GM15510 (cell line): Measurements from ENCODE around the gene KIFC1.

Experiments used
- POLR2A ChIP-seq: IDR thresholded peaks from 3 replicates; pipeline ENCODE4 v1.6.1; 2011; ENCODE audit warnings: borderline replicate concordance; ENCODE audit not compliant: insufficient read length; ENCODE audit errors: extremely low read depth

Gene KIFC1

DNA sequence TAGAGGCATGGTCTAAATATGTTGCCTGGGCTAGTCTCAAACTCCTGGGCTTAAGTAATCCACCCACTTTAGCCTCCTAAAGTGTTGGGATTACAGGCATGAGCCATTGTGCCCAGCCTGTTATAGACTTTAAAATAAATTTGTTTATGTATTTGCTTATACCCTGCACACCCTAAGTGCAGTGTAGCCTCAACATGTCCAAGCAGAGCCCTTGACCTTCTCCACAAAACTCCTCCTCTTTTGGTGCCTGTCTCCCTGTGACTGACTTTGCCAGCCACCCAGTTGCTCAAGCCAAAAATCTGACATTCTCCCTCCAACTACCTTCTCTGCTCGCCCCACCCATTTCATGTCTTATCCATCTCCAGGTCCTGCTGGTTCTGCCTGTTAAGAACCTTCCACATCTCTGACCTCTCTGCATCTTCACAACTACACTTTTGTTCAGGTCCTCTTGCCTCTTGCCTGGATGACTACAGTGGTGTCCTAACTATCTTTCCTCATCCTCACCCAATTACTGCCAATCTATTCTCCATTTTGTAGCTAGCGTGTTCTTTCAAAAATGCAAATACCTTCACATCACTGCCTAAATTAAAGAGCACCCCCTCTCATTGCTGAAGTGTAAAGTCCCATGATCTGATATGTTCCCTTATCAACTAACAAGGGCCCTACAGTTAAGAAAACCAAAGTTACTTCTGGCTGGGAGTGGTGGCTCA lies 11.2 kb upstream of the KIFC1 start:
- TF ChIP-seq POLR2A = no peak

DNA sequence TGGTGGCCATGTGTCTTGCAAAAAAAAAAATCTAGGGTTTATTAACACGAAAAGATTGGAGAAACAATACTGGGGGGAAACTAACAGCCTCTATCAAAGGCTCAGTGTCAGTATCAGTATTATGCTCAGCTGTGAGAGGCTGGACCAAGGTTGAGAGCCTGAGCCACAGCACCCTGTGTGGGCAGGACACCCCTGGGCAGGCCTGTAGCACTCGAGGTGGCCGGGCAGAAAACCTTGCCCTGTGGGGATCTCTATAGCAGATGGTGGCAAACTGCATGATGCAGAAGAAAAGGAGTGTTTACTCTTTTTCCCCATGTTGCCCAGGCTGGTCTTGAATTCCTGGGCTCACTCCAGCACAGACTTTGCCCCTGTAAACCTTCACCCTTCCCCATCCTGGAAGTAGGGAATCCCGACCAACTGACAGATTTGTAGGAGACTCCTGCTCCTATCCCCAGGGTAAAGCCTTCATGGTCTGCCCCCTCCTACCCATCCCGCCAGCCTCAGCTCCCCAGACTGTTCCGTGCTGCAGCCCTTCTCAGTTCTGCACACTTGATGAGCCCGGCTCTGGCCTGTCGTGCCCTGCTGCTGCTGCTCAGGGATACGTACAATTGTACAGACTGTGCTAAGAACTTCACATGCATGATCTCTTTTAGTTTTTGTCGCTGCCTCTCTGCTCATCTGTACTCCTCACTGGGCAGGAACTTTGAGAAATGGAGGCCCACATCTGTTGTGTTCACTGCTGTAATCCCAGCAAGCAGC lies 8.0 kb upstream of the KIFC1 start:
- no peak for TF ChIP-seq POLR2A

DNA sequence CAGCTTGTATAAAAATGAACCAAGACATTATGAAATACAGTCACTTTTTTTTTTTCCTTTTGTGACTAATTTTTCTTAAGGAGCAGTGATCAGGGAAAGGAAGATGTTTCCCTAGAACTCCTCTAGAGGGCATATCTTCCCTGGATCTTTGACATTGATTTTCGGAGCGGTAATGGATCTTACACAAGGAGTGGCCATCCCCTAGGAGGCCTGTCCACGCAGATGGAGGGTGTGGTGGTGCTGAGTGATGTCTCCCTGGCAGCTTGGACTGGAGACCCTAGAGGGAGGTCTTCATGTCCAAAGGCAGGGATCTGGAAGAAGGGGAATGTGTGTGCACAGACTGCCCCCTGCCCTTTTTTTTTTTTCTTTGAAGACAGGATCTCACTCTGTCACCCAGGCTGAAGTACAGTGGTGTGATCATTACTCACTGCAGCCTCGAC lies 7.0 kb upstream of the KIFC1 start:
- TF ChIP-seq POLR2A = no peak

DNA sequence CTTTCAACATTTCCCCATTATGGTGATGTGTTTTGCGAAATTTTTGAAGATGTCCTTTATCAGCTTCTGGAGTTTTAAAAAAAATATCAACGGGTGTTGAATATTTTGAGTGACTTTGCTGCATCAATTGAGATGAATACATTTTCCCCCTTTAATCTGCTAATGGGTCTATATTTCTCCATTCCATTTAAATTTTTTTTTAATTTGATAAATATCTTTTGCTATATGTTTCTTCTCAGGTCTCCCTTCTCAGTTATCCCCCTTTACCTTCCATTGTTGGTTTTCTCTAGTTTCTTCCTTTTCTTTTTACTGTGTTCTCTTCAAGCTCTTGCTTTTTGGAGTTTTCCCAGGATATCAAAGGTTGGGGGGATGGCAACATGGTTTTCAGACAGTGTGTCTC lies 1.4 kb upstream of the KIFC1 start:
- no peak for TF ChIP-seq POLR2A

DNA sequence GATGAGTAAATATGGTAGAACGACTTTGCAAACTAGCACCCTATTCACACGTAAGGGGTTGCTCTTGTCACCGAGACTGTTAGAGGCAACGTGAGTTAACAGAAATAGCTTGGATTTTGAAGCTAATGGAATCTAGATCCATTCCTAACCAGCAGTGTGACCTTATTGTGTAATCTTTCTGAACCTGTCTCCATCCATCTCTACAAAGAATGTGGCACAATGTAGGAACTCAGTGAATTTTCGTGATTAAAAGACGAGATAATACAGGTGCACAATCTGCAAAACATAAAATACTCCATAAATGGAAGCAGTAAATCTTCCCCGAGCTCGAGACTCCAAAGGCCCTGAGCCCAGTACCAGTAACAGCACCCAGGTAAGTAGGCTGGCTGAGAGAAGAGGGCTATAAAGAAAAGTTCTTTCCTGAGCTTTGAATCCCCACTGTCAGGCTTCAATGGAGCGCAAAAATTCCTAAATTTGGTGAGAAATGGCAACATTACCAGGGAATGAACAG lies 801 bp upstream of the KIFC1 start:
- no peak for TF ChIP-seq POLR2A

DNA sequence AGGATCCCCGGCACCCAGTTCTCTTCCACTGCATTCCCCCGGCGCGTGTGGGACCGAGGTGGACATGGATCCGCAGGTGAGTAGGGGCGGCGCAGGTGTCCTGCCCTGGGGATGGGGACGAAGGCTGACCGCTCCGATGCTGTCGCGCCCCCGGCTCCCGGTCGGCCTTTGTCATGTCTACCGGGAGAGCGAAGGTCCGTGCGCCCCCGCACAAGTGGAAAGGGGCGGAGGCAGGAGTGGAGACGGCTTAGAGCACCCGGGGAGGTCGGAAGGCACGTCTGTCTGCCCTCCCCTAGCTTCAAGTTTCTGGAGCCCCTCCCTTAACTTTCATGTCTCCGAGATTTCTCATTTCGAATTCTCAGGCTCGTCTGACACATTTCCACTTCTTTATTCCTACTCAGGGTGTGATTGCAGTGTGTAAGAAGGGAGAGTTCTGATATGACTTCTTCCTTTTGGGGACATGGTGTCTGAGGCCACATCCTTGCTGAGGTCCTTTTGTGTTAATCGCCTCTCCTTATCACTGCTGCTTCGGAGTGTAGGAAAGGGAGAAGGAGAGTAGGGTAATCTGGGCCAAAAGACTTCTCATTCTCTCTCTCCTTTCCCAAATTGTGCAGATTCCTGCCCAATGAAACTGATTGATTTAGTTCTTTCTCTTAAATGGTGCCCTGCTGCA lies 435 bp downstream of the KIFC1 start:
- TF ChIP-seq POLR2A = no peak

DNA sequence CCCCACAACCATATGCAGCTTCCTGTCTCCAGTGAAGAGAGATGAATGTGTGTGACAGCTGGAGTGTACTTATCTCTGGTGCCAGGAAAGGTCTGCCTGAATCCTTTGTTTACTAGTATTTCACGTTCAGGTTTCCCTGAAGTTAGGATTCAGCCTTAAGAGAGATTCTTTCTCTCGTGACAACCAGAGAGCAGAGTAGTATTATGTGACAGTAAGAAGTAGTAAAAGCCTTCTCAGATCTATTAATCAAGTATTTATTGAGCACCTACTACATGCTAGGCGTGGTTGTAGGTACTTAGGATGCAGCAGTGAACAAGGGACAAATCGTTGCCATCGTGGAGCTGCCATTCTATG lies 949 bp downstream of the KIFC1 start:
- TF ChIP-seq POLR2A = no peak

DNA sequence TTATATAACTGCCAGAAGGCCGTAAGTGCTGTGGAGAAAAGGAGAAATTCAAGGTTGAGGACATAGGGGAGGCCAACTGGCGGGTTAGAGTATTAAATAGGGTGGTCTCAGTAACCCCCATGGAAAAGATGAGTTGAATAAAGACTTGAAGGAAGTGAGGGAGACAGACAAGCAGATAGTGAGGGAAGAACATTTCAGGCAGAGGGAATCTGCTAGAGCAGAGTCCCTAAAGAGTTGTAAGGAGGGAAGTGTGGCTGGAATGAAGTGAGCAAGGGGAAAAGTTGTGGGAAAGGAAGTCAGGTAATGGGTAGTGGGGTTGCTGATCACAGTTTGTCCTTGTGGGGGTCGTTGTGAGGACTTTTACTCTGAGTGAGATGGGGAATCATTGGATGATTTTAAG lies 1.4 kb downstream of the KIFC1 start:
- TF ChIP-seq POLR2A = no peak

DNA sequence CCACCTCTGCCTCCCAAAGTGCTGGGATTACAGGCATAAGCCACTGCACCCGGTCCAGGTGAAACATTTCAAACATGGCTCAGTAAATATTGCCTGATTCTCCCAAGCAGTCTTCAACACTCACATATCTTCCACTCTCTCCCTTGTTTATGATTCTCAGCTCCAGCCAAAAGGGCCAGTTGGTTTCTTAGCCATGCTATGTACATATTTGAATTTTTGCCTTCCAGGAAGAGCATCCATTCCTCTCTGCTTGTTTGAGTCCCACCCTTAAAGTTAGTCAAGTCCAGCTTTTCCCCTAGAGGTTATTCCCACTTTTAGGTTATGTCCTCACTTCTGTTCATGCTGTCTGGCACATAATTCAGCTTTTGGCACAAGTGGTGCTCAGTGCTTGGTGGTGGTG lies 5.9 kb downstream of the KIFC1 start:
- no peak for TF ChIP-seq POLR2A

DNA sequence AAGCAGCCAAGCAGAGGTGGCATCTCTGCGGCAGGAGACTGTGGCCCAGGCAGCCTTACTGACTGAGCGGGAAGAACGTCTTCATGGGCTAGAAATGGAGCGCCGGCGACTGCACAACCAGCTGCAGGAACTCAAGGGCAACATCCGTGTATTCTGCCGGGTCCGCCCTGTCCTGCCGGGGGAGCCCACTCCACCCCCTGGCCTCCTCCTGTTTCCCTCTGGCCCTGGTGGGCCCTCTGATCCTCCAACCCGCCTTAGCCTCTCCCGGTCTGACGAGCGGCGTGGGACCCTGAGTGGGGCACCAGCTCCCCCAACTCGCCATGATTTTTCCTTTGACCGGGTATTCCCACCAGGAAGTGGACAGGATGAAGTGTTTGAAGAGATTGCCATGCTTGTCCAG lies 13.3 kb downstream of the KIFC1 start:
- TF ChIP-seq POLR2A = no peak

DNA sequence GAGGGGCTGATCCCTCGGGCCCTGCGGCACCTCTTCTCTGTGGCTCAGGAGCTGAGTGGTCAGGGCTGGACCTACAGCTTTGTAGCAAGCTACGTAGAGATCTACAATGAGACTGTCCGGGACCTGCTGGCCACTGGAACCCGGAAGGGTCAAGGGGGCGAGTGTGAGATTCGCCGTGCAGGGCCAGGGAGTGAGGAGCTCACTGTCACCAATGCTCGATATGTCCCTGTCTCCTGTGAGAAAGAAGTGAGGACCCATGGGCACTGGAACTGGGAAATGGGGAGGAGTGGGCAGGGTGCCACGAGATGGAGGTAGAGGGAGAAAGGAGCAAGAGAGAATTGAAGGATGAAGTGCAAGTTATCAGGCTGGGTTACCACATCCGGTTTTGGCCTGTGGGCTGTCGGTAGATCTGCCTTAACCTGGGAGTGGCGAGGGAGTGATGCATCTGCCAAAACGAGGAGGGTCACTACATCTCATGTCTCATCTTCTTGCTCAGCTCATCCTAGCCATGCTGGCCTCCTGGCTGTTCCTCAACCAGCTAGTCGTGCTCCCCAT lies 13.8 kb downstream of the KIFC1 start:
- TF ChIP-seq POLR2A = no peak

DNA sequence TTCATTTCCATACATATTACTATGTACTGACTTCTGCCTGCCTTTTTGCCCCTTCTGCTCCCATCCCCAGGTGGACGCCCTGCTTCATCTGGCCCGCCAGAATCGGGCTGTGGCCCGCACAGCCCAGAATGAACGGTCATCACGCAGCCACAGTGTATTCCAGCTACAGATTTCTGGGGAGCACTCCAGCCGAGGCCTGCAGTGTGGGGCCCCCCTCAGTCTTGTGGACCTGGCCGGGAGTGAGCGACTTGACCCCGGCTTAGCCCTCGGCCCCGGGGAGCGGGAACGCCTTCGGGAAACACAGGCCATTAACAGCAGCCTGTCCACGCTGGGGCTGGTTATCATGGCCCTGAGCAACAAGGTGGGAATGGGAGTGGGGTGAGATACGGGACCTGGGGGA lies 14.5 kb downstream of the KIFC1 start:
- TF ChIP-seq POLR2A = no peak

DNA sequence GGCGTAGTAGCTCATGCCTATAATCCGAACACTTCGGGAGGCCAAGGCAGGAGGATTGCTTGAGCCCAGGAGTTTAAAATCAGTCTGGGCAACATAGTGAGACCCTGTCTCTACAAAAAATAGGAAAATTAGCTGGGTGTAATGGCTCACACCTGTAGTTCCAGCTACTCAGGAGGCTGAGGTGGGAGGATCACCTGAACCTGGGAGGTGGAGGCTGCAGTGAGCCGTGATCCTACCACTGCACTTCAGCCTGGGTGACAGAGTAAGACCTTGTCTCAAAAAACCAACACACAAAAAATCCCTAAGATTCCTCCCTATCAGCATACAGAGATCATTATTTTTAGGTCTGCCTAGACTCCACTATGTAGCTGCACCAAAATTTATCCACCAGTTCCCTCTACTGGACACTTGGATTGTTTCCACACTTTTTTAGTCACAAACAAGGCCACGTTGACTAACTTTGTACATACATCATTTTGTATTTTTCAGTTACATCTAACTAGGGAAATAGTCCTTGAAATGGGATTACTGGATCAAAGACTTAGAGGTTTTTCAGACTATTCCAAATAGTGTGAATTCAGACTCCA lies 15.6 kb downstream of the KIFC1 start:
- TF ChIP-seq POLR2A = no peak

DNA sequence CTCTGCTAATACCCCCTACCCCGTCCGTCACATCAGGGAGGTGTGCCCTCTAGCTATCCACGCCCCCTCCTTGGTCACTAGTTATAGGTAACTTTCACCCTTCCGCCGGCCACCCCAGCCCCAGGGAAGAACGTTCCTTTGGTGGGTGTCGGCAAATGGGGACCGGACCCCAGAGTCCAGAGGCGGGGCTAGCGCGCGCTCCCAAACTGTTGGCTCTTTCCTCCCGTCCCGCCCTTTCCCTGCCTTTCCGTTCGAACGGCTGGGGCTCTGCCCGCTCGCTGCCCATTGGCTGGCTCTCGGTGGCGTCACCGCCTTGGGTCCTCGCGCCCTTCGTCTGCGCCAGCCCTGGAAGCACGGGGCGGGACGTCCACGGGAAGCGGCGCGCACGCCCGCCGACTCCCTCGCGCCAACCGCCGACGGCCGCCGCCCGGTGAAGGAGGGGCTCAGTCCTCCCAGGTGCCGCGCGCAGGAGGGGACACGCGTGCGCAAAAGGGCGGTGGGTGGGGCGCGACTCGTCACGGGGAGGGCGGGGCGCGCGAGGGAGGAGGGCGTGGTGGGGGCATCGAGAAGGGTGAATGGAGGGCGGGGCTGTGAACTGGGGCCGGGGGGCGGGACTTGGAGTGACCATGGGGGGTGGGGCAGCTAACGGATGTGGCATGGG lies 18.6 kb downstream of the KIFC1 start:
- peak; percentile 46 for TF ChIP-seq POLR2A
